COR-L47 (cell line): ENCODE measurements around the gene LRIG2.

ENCODE experiments used
- DNase-seq: peaks from one replicate; lab custom pipeline; 2025; lab: John Stamatoyannopoulos, UW

Gene LRIG2

DNA sequence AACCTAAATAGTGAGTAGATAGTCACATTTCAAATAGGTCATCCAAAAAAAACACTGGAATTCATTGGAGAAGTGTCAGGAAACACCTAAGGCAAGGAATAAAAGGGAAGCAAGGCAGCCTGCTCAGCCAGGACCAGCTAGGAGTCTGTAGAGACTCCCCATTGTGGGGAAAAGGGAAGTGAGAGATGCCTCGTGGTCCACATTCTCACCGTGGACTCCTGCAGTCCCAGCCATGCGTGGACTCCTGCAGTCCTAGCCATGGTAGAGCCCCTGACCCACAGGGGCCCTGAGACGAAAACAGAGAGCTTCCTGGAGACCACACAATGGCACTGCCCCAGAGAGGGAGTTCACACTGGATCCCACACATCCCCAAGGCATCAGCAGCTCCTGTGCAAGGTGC, 97.5 kb downstream of the LRIG2 start:
- no peak for DNase-seq

DNA sequence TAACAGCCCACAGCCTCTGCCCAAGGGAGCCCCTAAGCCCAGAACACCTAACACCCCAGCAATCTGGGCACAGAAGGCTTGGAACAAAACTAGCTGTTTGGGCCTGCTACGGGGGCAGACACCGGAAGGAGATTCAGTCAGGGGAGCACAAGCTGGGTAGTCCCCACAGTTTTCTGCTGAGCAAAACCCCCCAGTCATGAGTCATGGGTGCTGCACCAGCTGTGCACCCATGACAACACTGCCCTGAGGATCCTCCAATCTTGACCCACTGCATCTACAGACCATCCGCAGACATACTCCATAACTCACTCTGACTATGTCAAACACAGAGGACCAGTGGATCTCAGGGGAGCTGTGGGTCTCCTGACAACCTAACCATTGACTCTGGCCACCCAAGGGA, 105.1 kb downstream of the LRIG2 start:
- DNase-seq: no peak

DNA sequence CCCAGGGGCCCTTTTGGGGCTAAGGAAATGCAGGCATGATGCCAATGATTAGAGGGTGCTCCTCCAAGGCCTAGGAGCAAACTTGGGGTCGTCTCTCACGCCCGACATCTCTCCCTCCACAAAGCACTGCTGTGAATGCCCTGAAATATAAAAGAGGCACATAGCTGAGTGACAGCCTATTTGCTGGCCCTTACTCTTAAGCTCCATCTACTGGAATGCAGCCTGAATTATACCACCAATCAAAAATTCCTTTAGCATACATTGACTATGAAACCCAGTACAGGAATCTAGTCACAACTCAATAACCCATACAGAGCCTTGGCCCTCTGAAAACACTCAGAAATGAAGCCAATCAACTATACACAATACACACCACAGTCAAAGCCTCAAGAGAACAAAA, 105.5 kb downstream of the LRIG2 start:
- DNase-seq: no peak
